Activated naive CD8-positive, alpha-beta T cell treated with anti-CD3 and anti-CD28 coated beads, Interleukin-2, amount 10 ng/mL, durations not matched to agents 7 days and 5 days (primary cell): ENCODE measurements around the gene SHROOM3. TPM values are rescaled to one million over a fixed set of nuclear protein-coding genes. Genes with fewer than 3 reads are reported as not detected.

Experiments used
- ATAC-seq: fragments of 150-1000 bp; cut with Tn5 transposase; one replicate; pipeline ENCODE4 v1.10.0; 2021; ENCODE audit warnings: low read depth, moderate library complexity
- POLR2A ChIA-PET: fragments of 350-600 bp; sonication (Branson Sonifier 250); formaldehyde crosslinking; loops from one replicate; lab custom pipeline; 2021; ENCODE audit warnings: antibody characterized with exemption; lab: Charles Lee
- DNase-seq: peaks from one replicate; pipeline ENCODE4 v3.0.0; 2021
- H3K27ac Mint-ChIP-seq: one replicate; pipeline ENCODE4 v1.8.0; 2022; ENCODE audit warnings: mild to moderate bottlenecking, mixed read lengths
- H3K27me3 Mint-ChIP-seq: one replicate; pipeline ENCODE4 v1.8.0; 2022; ENCODE audit warnings: mild to moderate bottlenecking, moderate library complexity, mixed read lengths
- H3K36me3 Mint-ChIP-seq: one replicate; pipeline ENCODE4 v1.8.0; 2021; ENCODE audit warnings: mild to moderate bottlenecking, mixed read lengths
- H3K4me1 Mint-ChIP-seq: one replicate; pipeline ENCODE4 v1.8.0; 2021; ENCODE audit warnings: mixed read lengths
- H3K4me3 Mint-ChIP-seq: one replicate; pipeline ENCODE4 v1.8.0; 2022; ENCODE audit warnings: mild to moderate bottlenecking, moderate library complexity, mixed read lengths
- H3K9me3 Mint-ChIP-seq: one replicate; pipeline ENCODE4 v1.8.0; 2021; ENCODE audit warnings: mixed read lengths
- total RNA-seq, 2 experiments: library from RNA; stranded (reverse); gene quantifications; one replicate each; pipeline ENCODE4 v1.2.3, GENCODE V29; 2021

SHROOM3 gene
- total RNA-seq, 2 experiments from 2014 or later, result not detected

- DNase-seq (no peak), ATAC-seq (no peak)
- Mint-ChIP-seq H3K27ac (no peak overlapping the region), H3K9me3 (peaks cover 1% of the 10 kb centered on the region), H3K4me1 (peaks cover 2% of the 10 kb centered on the region), H3K4me3 (no peak overlapping the region), H3K36me3 (no peaks in the 10 kb centered on the region), H3K27me3 (peaks cover 17% of the 10 kb centered on the region)
- POLR2A ChIA-PET, result no interaction called here
Observed at GRCh38 chr4:76750716-76751115, 315.7 kb downstream of the SHROOM3 start.

- POLR2A ChIA-PET, result no interaction called here
- no peak for DNase-seq
- Mint-ChIP-seq H3K27me3 (peaks cover 22% of the 10 kb centered on the region), H3K4me1 (peaks cover 2% of the 10 kb centered on the region), H3K27ac (no peak overlapping the region), H3K4me3 (no peak overlapping the region), H3K9me3 (peaks cover 1% of the 10 kb centered on the region), H3K36me3 (no peaks in the 10 kb centered on the region)
- no peak for ATAC-seq
Observed at GRCh38 chr4:76751612-76752343, 316.7 kb downstream of the SHROOM3 start.

GRCh38 chr4:76752861-76753501, 318.0 kb downstream of the SHROOM3 start:
- Mint-ChIP-seq H3K4me1 (peaks cover 2% of the 10 kb centered on the region), H3K36me3 (no peaks in the 10 kb centered on the region), H3K9me3 (peaks cover 1% of the 10 kb centered on the region), H3K27me3 (peaks cover 22% of the 10 kb centered on the region), H3K4me3 (no peak overlapping the region), H3K27ac (no peak overlapping the region)
- no peak for ATAC-seq
- DNase-seq, result no peak
- POLR2A ChIA-PET, result no interaction called here

DNA sequence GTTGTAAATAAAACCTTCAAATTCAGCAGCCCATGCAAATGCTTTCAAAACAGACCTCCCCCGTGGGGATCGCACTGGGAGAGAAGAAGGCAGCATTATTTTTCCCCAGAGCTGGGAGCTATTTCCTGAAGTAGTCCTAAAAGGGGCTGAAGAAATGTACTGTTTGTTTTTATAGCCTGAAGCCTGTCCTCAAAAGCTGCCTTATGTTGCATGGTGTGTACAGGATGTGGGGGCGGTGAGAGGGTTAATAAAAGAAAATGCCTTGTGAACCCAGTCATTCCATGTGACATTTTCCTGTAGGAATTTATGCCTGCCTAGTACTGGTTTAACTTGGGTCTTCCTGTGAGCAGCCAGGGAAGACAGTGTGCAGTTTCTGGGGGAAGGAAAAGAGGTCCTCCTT, 318.8 kb downstream of the SHROOM3 start:
- ATAC-seq (no peak), DNase-seq (no peak)
- H3K36me3 Mint-ChIP-seq, result no peaks in the 10 kb centered on the region
- no peak overlapping the region for H3K27ac Mint-ChIP-seq
- H3K27me3 Mint-ChIP-seq, result peaks cover 22% of the 10 kb centered on the region
- POLR2A ChIA-PET, result no interaction called here
- H3K9me3 Mint-ChIP-seq, result peaks cover 1% of the 10 kb centered on the region
- H3K4me1 Mint-ChIP-seq, result peaks cover 4% of the 10 kb centered on the region
- no peak overlapping the region for H3K4me3 Mint-ChIP-seq

DNA sequence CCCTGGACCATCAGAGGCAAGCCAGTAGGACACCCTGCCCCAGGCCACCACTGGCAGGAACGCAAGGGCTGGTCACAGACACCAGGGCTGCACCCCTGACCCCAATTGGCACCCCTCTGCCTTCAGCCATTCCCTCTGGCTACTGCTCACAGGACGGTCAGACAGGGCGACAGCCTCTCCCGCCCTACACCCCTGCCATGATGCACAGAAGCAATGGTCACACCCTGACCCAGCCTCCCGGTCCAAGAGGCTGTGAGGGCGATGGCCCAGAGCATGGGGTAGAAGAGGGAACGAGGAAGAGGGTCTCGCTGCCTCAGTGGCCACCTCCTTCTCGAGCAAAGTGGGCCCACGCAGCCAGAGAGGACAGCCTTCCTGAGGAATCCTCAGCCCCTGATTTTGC, 319.4 kb downstream of the SHROOM3 start:
- peaks cover 4% of the 10 kb centered on the region for H3K4me1 Mint-ChIP-seq
- POLR2A ChIA-PET, result no interaction called here
- H3K27ac Mint-ChIP-seq, result no peak overlapping the region
- H3K36me3 Mint-ChIP-seq, result no peaks in the 10 kb centered on the region
- H3K27me3 Mint-ChIP-seq, result peaks cover 19% of the 10 kb centered on the region
- DNase-seq, result no peak
- no peak for ATAC-seq
- no peak overlapping the region for H3K4me3 Mint-ChIP-seq
- H3K9me3 Mint-ChIP-seq, result peaks cover 1% of the 10 kb centered on the region

- H3K9me3 Mint-ChIP-seq, result peaks cover 1% of the 10 kb centered on the region
- ATAC-seq, result no peak
Observed at GRCh38 chr4:76755756-76756155, 320.7 kb downstream of the SHROOM3 start.

DNA sequence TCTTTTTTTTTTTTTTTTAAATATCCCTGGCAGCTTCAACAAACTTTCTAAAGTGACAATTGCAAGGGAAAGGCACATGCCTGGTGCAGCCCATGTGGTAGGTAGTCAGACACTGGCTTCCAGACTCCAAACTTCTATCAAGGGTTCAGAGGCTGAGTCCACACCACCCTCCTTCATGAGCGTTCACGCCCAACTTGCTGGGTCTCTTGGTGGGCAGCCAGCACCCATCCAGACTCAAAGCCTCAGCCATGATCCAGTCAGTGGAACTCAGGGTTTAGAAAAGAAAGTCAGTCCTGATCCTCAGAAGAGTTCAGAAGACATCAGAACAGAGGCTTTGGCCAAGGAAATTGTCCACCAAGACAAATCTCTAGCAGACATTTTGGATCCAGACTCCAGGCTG, 321.4 kb downstream of the SHROOM3 start:
- DNase-seq (no peak), ATAC-seq (no peak)
- Mint-ChIP-seq H3K4me1 (peaks cover 4% of the 10 kb centered on the region), H3K36me3 (no peaks in the 10 kb centered on the region), H3K9me3 (peaks cover 1% of the 10 kb centered on the region), H3K27ac (no peak overlapping the region), H3K4me3 (no peak overlapping the region), H3K27me3 (peaks cover 9% of the 10 kb centered on the region)
- POLR2A ChIA-PET, result no interaction called here

More at GRCh38 chr4:76755756-76756155, 320.7 kb downstream of the SHROOM3 start:
- no peak for DNase-seq
- no peak overlapping the region for H3K27ac Mint-ChIP-seq
- POLR2A ChIA-PET, result no interaction called here
- peaks cover 11% of the 10 kb centered on the region for H3K27me3 Mint-ChIP-seq
- peaks cover 4% of the 10 kb centered on the region for H3K4me1 Mint-ChIP-seq
- H3K36me3 Mint-ChIP-seq, result no peaks in the 10 kb centered on the region
- no peak overlapping the region for H3K4me3 Mint-ChIP-seq

GRCh38 chr4:76757418-76757939, 322.4 kb downstream of the SHROOM3 start:
- POLR2A ChIA-PET, result no interaction called here
- DNase-seq, result no peak
- Mint-ChIP-seq H3K4me1 (peaks cover 4% of the 10 kb centered on the region), H3K36me3 (no peaks in the 10 kb centered on the region), H3K27me3 (peaks cover 8% of the 10 kb centered on the region), H3K27ac (no peak overlapping the region), H3K4me3 (no peak overlapping the region), H3K9me3 (no peaks in the 10 kb centered on the region)
- ATAC-seq, result no peak

DNA sequence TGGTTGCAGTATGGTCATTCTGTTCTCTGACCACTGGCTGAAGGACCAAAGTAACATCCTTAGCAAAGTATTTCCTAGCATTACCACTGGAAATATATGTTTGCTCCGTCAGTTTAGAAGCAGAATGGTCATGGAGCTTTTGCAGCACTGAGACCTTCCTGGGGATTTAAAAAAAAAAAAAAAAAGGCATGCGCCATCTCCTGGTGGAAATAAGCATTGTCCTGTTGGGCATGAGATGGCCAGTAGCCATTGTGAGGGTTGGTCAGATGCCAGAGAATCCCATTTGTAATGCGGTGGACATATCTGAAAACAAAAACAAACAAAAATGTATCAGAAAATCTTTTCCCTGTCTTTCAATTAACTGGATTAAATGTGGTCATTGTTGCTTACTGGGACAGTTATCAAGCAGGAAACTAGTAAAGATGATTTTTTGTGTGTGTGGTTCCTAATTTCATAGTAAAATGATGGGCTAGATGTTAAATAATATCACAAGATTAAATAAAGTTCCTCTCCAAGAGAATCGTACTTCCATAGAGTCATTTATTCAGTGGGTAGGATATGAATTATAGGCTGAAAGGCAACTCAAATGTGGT, 323.4 kb downstream of the SHROOM3 start:
- POLR2A ChIA-PET, result no interaction called here
- Mint-ChIP-seq H3K4me3 (no peak overlapping the region), H3K36me3 (no peaks in the 10 kb centered on the region), H3K9me3 (no peaks in the 10 kb centered on the region), H3K4me1 (peaks cover 2% of the 10 kb centered on the region), H3K27me3 (peaks cover 10% of the 10 kb centered on the region), H3K27ac (no peak overlapping the region)
- no peak for DNase-seq
- ATAC-seq, result no peak

- ATAC-seq (no peak), DNase-seq (no peak)
- H3K27me3 Mint-ChIP-seq, result peaks cover 10% of the 10 kb centered on the region
- POLR2A ChIA-PET, result no interaction called here
- H3K4me3 Mint-ChIP-seq, result no peak overlapping the region
- H3K4me1 Mint-ChIP-seq, result peaks cover 2% of the 10 kb centered on the region
- H3K27ac Mint-ChIP-seq, result no peak overlapping the region
- no peaks in the 10 kb centered on the region for H3K36me3 Mint-ChIP-seq
- no peaks in the 10 kb centered on the region for H3K9me3 Mint-ChIP-seq
Observed at GRCh38 chr4:76758996-76759395, 324.0 kb downstream of the SHROOM3 start.

DNA sequence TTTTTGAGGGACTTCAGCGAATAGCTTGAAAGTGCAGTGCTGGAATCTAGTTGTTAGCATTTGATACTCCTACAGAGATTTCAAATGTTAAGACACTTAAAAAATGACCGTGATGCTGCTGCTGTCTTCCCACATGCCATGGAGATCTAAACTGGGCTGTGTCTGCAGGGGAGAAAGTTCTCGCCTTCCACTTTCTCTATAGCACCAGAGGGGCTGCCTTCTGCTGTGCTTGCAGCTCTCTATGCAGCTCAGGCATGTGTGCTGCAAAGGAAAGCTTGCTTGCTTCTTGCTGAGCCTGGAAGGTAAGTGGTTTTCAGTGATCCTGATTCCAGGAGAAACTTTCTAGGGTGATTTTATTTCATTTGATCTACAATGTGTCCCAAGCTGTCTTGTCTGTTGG, 325.2 kb downstream of the SHROOM3 start:
- no peaks in the 10 kb centered on the region for H3K9me3 Mint-ChIP-seq
- peaks cover 16% of the 10 kb centered on the region for H3K27me3 Mint-ChIP-seq
- peaks cover 2% of the 10 kb centered on the region for H3K4me1 Mint-ChIP-seq
- DNase-seq (no peak), ATAC-seq (no peak)
- no peak overlapping the region for H3K27ac Mint-ChIP-seq
- no peaks in the 10 kb centered on the region for H3K36me3 Mint-ChIP-seq
- POLR2A ChIA-PET, result no interaction called here
- H3K4me3 Mint-ChIP-seq, result no peak overlapping the region

- Mint-ChIP-seq H3K36me3 (no peaks in the 10 kb centered on the region), H3K4me1 (peaks cover 2% of the 10 kb centered on the region), H3K27me3 (peaks cover 10% of the 10 kb centered on the region), H3K9me3 (no peaks in the 10 kb centered on the region), H3K27ac (no peak overlapping the region), H3K4me3 (no peak overlapping the region)
- ATAC-seq, result no peak
- POLR2A ChIA-PET, result no interaction called here
- no peak for DNase-seq
Observed at GRCh38 chr4:76762137-76763130, 327.4 kb downstream of the SHROOM3 start.

- Mint-ChIP-seq H3K4me1 (no peaks in the 10 kb centered on the region), H3K4me3 (no peak overlapping the region), H3K27me3 (peaks cover 10% of the 10 kb centered on the region), H3K9me3 (no peaks in the 10 kb centered on the region), H3K27ac (no peak overlapping the region), H3K36me3 (no peaks in the 10 kb centered on the region)
- ATAC-seq (no peak), DNase-seq (no peak)
- POLR2A ChIA-PET, result no interaction called here
Observed at GRCh38 chr4:76764251-76764650, 329.2 kb downstream of the SHROOM3 start.
